Measurements from ENCODE around the gene SPDEF.

The SPDEF gene

GRCh38 chr6:34562350-34562749 is 6.2 kb upstream of the SPDEF start:
- peaks cover 0 to 9% (median 0%) of the 10 kb centered on the region in 3 donors for H3K9me3 ChIP-seq
- H3K27me3 ChIP-seq, result peaks cover 0 to 41% of the 10 kb centered on the region in 2 donors
- no peak overlapping the region for H3K4me3 ChIP-seq
- H3K36me3 ChIP-seq, result no peaks in the 10 kb centered on the region
- no peaks in the 10 kb centered on the region for H3K4me1 ChIP-seq
- DNase-seq, result no peak
- no peak for TF ChIP-seq CTCF (IDR thresholded peaks at IDR 0.05)
- H3K27ac ChIP-seq, result no peak overlapping the region
- intact Hi-C loops (cut with DNase I; ENCODE audit: low total_unique reads), result no loop called here

GRCh38 chr6:34561227-34561530 is 5.0 kb upstream of the SPDEF start:
- no peak overlapping the region for H3K4me3 ChIP-seq
- no peak for TF ChIP-seq CTCF (IDR thresholded peaks at IDR 0.05)
- intact Hi-C loops (cut with DNase I; ENCODE audit: low total_unique reads), result no loop called here
- H3K36me3 ChIP-seq, result no peaks in the 10 kb centered on the region
- H3K9me3 ChIP-seq, result peaks cover 0 to 9% (median 0%) of the 10 kb centered on the region in 3 donors
- H3K4me1 ChIP-seq, result no peaks in the 10 kb centered on the region
- DNase-seq, result no peak
- no peak overlapping the region for H3K27ac ChIP-seq
- peaks cover 0 to 32% of the 10 kb centered on the region in 2 donors for H3K27me3 ChIP-seq

GRCh38 chr6:34560366-34561226 is 4.5 kb upstream of the SPDEF start:
- DNase-seq, result no peak
- no peak overlapping the region for H3K4me3 ChIP-seq
- H3K27ac ChIP-seq, result no peak overlapping the region
- H3K9me3 ChIP-seq, result peaks cover 0 to 9% (median 0%) of the 10 kb centered on the region in 3 donors
- peaks cover 0 to 29% of the 10 kb centered on the region in 2 donors for H3K27me3 ChIP-seq
- TF ChIP-seq CTCF (IDR thresholded peaks at IDR 0.05), result no peak
- H3K36me3 ChIP-seq, result no peaks in the 10 kb centered on the region
- no peaks in the 10 kb centered on the region for H3K4me1 ChIP-seq
- intact Hi-C loops (cut with DNase I; ENCODE audit: low total_unique reads), result no loop called here

GRCh38 chr6:34559651-34560365 is 3.7 kb upstream of the SPDEF start:
- H3K36me3 ChIP-seq, result no peaks in the 10 kb centered on the region
- TF ChIP-seq CTCF (IDR thresholded peaks at IDR 0.05), result no peak
- H3K4me3 ChIP-seq, result no peak overlapping the region
- H3K27ac ChIP-seq, result no peak overlapping the region
- peaks cover 0 to 25% of the 10 kb centered on the region in 2 donors for H3K27me3 ChIP-seq
- no peaks in the 10 kb centered on the region for H3K4me1 ChIP-seq
- intact Hi-C loops (cut with DNase I; ENCODE audit: low total_unique reads), result no loop called here
- no peak for DNase-seq
- H3K9me3 ChIP-seq, result peaks cover 0 to 9% (median 0%) of the 10 kb centered on the region in 3 donors

- Histone ChIP-seq H3K4me1 (peaks cover 0 to 6% (median 0%) of the 10 kb centered on the region in 4 donors), H3K27me3 (peaks cover 0 to 15% of the 10 kb centered on the region in 2 donors), H3K9me3 (peaks cover 0 to 9% (median 0%) of the 10 kb centered on the region in 3 donors), H3K4me3 (no peak overlapping the region), H3K27ac (no peak overlapping the region), H3K36me3 (no peaks in the 10 kb centered on the region)
- no peak for DNase-seq
- intact Hi-C loops (cut with DNase I; ENCODE audit: low total_unique reads), result no loop called here
- no peak for TF ChIP-seq CTCF (IDR thresholded peaks at IDR 0.05)
Observed at GRCh38 chr6:34558172-34558714, 2.1 kb upstream of the SPDEF start.

Data from tibial artery (tissue), 4 donors.